ENCODE data around the gene WNK3. TPM values are rescaled to one million over a fixed set of nuclear protein-coding genes. Genes with fewer than 3 reads are reported as not detected.
"Not testable (repeated sequence)": the region's sequence is repeated elsewhere in the genome, so short reads cannot be mapped to it uniquely, and the experiment has no call there.

Gene WNK3
- polyA plus RNA-seq, 2 of the 4 experiments (the other 2 are of a cell fraction) = 0.08 TPM; not detected in 1

- no peak for TF ChIP-seq POLR2A (IDR thresholded peaks at IDR 0.05; ENCODE audit: low read length)
- TF ChIP-seq RAD21 (conservative IDR thresholded peaks at IDR 0.05 in 1 of 2, IDR thresholded peaks at IDR 0.05 in 1 of 2) = no peak
- no peak for TF ChIP-seq HDAC2 (IDR thresholded peaks at IDR 0.05)
- TF ChIP-seq ZC3H11A (IDR thresholded peaks at IDR 0.05) = no peak
- TF ChIP-seq POLR2AphosphoS2 (conservative IDR thresholded peaks at IDR 0.05; ENCODE audit: low read length) = no peak
- no peak for TF ChIP-seq ZSCAN20 (CRISPR knock-in tag; IDR thresholded peaks at IDR 0.05)
- H3K4me1 ChIP-seq = no peaks in the 10 kb centered on the region
- H3K4me2 ChIP-seq = no peak overlapping the region
- no peak overlapping the region for H3K4me3 ChIP-seq
- ChIA-PET CTCF (interaction anchor here (0.6 kb wide), 2 partner anchors 17 to 95 kb away, joined by 3 to 4 read pairs; no protein-coding TSS in a partner anchor), POLR2A (no interaction called here)
- ATAC-seq (no peak), DNase-seq (ENCODE audit: low read depth in 1 of 2, low spot score in 1 of 2) (no peak), FAIRE-seq (no peak)
- H3K27ac ChIP-seq = no peak overlapping the region
- H3K9me3 ChIP-seq = no peaks in the 10 kb centered on the region
- 31% methylated on average over 1 of the region's 1 CpG for WGBS (ENCODE audit: missing lambda C conversion rate)
Measured at GRCh38 chrX:54386314-54386713, 28.5 kb upstream of the WNK3 start.

- FAIRE-seq; DNase-seq (ENCODE audit: low read depth in 1 of 2, low spot score in 1 of 2); H3K4me2 ChIP-seq; POLR2A ChIA-PET; ATAC-seq; H3K4me1 ChIP-seq; H3K27ac ChIP-seq; H3K4me3 ChIP-seq; H3K9me3 ChIP-seq: not testable (repeated sequence)
- CTCF ChIA-PET = interaction anchor here (0.9 kb wide), 1 partner anchor 13 kb away, joined by 3 read pairs; no protein-coding TSS in a partner anchor
- 90% methylated on average over 5 of the region's 5 CpGs for WGBS (ENCODE audit: missing lambda C conversion rate)
Measured at GRCh38 chrX:54384661-54385060, 26.8 kb upstream of the WNK3 start.

GRCh38 chrX:54359408-54359807 is 1.6 kb upstream of the WNK3 start:
- POLR2A ChIA-PET = no interaction called here
- CTCF ChIA-PET = no interaction called here
- no peak overlapping the region for H3K27ac ChIP-seq
- TF ChIP-seq CHD2 (IDR thresholded peaks at IDR 0.05; ENCODE audit: low read length, partially characterized antibody) = no peak
- TF ChIP-seq MAZ (IDR thresholded peaks at IDR 0.05; ENCODE audit: borderline replicate concordance, low read depth, low read length) = no peak
- TF ChIP-seq HES2 (IDR thresholded peaks at IDR 0.05) = no peak
- no peak for TF ChIP-seq NFE2L2 (conservative IDR thresholded peaks at IDR 0.05; ENCODE audit: low read length)
- no peak for TF ChIP-seq HDAC2 (IDR thresholded peaks at IDR 0.05)
- no peak for TF ChIP-seq ATOH8 (CRISPR knock-in tag; IDR thresholded peaks at IDR 0.05; ENCODE audit: low read depth)
- no peak for TF ChIP-seq RNF2 (IDR thresholded peaks at IDR 0.05; ENCODE audit: borderline replicate concordance, low read depth)
- TF ChIP-seq MYC (IDR thresholded peaks at IDR 0.05; ENCODE audit: borderline replicate concordance, low read length) = no peak
- no peak for TF ChIP-seq KDM1A (IDR thresholded peaks at IDR 0.05; ENCODE audit: low read depth)
- TF ChIP-seq GATA3 (IDR thresholded peaks at IDR 0.05; ENCODE audit: borderline replicate concordance) = no peak
- no peak for TF ChIP-seq HOXA7 (CRISPR knock-in tag; IDR thresholded peaks at IDR 0.05)
- DNase-seq (ENCODE audit: low read depth in 1 of 2, low spot score in 1 of 2) = no peak
- no peak for FAIRE-seq
- no peaks in the 10 kb centered on the region; the same call in 2 of the 3 replicates for H3K9me3 ChIP-seq
- H3K4me1 ChIP-seq = peaks cover 4% of the 10 kb centered on the region; the same call in 1 of the 3 replicates
- H3K4me3 ChIP-seq = no peak overlapping the region
- WGBS (ENCODE audit: missing lambda C conversion rate) = 65% methylated on average over 4 of the region's 4 CpGs
- ATAC-seq = no peak
- H3K4me2 ChIP-seq = no peak overlapping the region

GRCh38 chrX:54358424-54359211 is 772 bp upstream of the WNK3 start:
- TF ChIP-seq POLR2A (IDR thresholded peaks at IDR 0.05; ENCODE audit: low read length) (no peak), EHMT2 (IDR thresholded peaks at IDR 0.05; ENCODE audit: low read depth) (no peak), PBX3 (IDR thresholded peaks at IDR 0.05) (no peak), CHD2 (IDR thresholded peaks at IDR 0.05; ENCODE audit: low read length, partially characterized antibody) (no peak), NPAS2 (CRISPR knock-in tag; IDR thresholded peaks at IDR 0.05; ENCODE audit: borderline replicate concordance) (no peak), FOSB (CRISPR knock-in tag; IDR thresholded peaks at IDR 0.05) (no peak), CHD4 (IDR thresholded peaks at IDR 0.05; ENCODE audit: borderline replicate concordance) (no peak), MAFK (IDR thresholded peaks at IDR 0.05; ENCODE audit: partially characterized antibody) (no peak), ZNF302 (CRISPR knock-in tag; IDR thresholded peaks at IDR 0.05) (no peak), GATA3 (IDR thresholded peaks at IDR 0.05; ENCODE audit: borderline replicate concordance) (no peak)
- DNase-seq (ENCODE audit: low read depth in 1 of 2, low spot score in 1 of 2) (no peak), FAIRE-seq (no peak), ATAC-seq (no peak)
- ChIA-PET POLR2A (no interaction called here), CTCF (no interaction called here)
- H3K4me1 ChIP-seq = peaks cover 4% of the 10 kb centered on the region; the same call in 1 of the 3 replicates
- no peaks in the 10 kb centered on the region; the same call in 2 of the 3 replicates for H3K9me3 ChIP-seq
- no peak overlapping the region for H3K27ac ChIP-seq
- 67% methylated on average over 30 of the region's 54 CpGs for WGBS (ENCODE audit: missing lambda C conversion rate)
- H3K4me3 ChIP-seq = peak overlapping the region; percentile 68
- peak overlapping the region; percentile 99 for H3K4me2 ChIP-seq

Data from A549 (cell line).